ENCODE measurements around the gene SLC2A8.
A peak's percentile ranks its signal among the peaks of the same experiment; 100 is the strongest.

The SLC2A8 gene

GRCh38 chr9:127396808-127397645 is at the start of gene SLC2A8:
SLC2A8 (plus strand) TSS chr9:127397169; CDS start chr9:127397231, 62 bp downstream.
- peak; percentile 98 for DNase-seq

GRCh38 chr9:127347831-127348776 is 48.9 kb upstream of the SLC2A8 start:
- no peak for DNase-seq

GRCh38 chr9:127349483-127350113 is 47.4 kb upstream of the SLC2A8 start:
- DNase-seq, result no peak

GRCh38 chr9:127351182-127352166 is 45.5 kb upstream of the SLC2A8 start:
- DNase-seq, result no peak

GRCh38 chr9:127353882-127354281 is 43.1 kb upstream of the SLC2A8 start:
- DNase-seq, result no peak

- no peak for DNase-seq
These were observed 40.1 kb upstream of the SLC2A8 start for GRCh38 chr9:127356906-127357305.

- no peak for DNase-seq
These were observed 38.9 kb upstream of the SLC2A8 start for GRCh38 chr9:127358023-127358535.

GRCh38 chr9:127358770-127359169 is 38.2 kb upstream of the SLC2A8 start:
- DNase-seq, result no peak

- no peak for DNase-seq
These were observed 36.7 kb upstream of the SLC2A8 start for GRCh38 chr9:127360250-127360649.

GRCh38 chr9:127360829-127361228 is 36.1 kb upstream of the SLC2A8 start:
- no peak for DNase-seq

- DNase-seq, result no peak
These were observed 35.4 kb upstream of the SLC2A8 start for GRCh38 chr9:127361561-127361960.

GRCh38 chr9:127362829-127363228 is 34.1 kb upstream of the SLC2A8 start:
- DNase-seq, result no peak

GRCh38 chr9:127365461-127365860 is 31.5 kb upstream of the SLC2A8 start:
- no peak for DNase-seq

GRCh38 chr9:127366594-127366993 is 30.4 kb upstream of the SLC2A8 start:
- no peak for DNase-seq

GRCh38 chr9:127368852-127369402 is 28.0 kb upstream of the SLC2A8 start:
- DNase-seq, result no peak

- no peak for DNase-seq
These were observed 27.5 kb upstream of the SLC2A8 start for GRCh38 chr9:127369428-127369827.

GRCh38 chr9:127370147-127370579 is 26.8 kb upstream of the SLC2A8 start:
- no peak for DNase-seq

- DNase-seq, result no peak
These were observed 26.0 kb upstream of the SLC2A8 start for GRCh38 chr9:127370672-127371648.

- DNase-seq, result no peak
These were observed 16.5 kb upstream of the SLC2A8 start for GRCh38 chr9:127380479-127380878.

- DNase-seq, result no peak
These were observed 14.4 kb upstream of the SLC2A8 start for GRCh38 chr9:127382541-127382940.

Measured in NCI-H1105 (cell line).